ENCODE measurements around the gene GRHL3. TPM values are rescaled to one million over a fixed set of nuclear protein-coding genes. Genes with fewer than 3 reads are reported as not detected.

Gene GRHL3
- total and polyA plus RNA-seq, 10 of the 15 experiments (the other 5 are each of a cell fraction or from before 2014, with no cell fraction given): 0.07 to 0.87 (median 0.34) TPM

GRCh38 chr1:24329797-24330543 lies 10.8 kb downstream of the GRHL3 start (continued):
- no peak for TF ChIP-seq PBX3 (IDR thresholded peaks at IDR 0.05; ENCODE audit: insufficient replicate concordance, low read depth, low read length)

- ChIA-PET RAD21 (ENCODE audit: unreplicated experiment) (no interaction called here), SMC1A (ENCODE audit: uncharacterized antibody, unreplicated experiment) (interaction anchor here (1.1 kb wide), 1 partner anchor 20 kb away, joined by 3 read pairs; no protein-coding TSS in a partner anchor), CTCF (no interaction called here), POLR2A (no interaction called here)
- Histone ChIP-seq H3K4me2 (ENCODE audit: control insufficient read depth, insufficient read depth) (no peak overlapping the region), H3K79me2 (ENCODE audit: control insufficient read depth, insufficient read depth, low read length) (no peaks in the 10 kb centered on the region), H3K27ac (ENCODE audit: control insufficient read depth, insufficient read depth) (no peak overlapping the region), H2AFZ (ENCODE audit: control insufficient read depth, low read depth, low read length) (no peak overlapping the region), H3K9ac (ENCODE audit: control insufficient read depth, insufficient read depth, low read length) (no peak overlapping the region), H3K4me3 (no peak overlapping the region), H3K36me3 (ENCODE audit: control insufficient read depth in 2 of 2, insufficient read depth in 2 of 2, low read length in 1 of 2) (no peaks in the 10 kb centered on the region), H3K27me3 (replicated peaks in 1 of 2; ENCODE audit: control insufficient read depth in 2 of 2, insufficient read depth in 2 of 2, low read length in 1 of 2) (peaks cover 0 to 3% of the 10 kb centered on the region in 2 experiments; a peak in 2 of 4 replicates), H4K20me1 (ENCODE audit: control insufficient read depth, insufficient read depth) (no peaks in the 10 kb centered on the region), H3K9me3 (replicated peaks; ENCODE audit: control insufficient read depth, insufficient read depth, low read length) (no peaks in the 10 kb centered on the region; the same call in 2 of the 3 replicates), H3K4me1 (ENCODE audit: control insufficient read depth, insufficient read depth, low read length) (no peaks in the 10 kb centered on the region)
- ATAC-seq (no peak), DNase-seq (ENCODE audit: low read depth, low spot score) (no peak), FAIRE-seq (no peak)
- intact Hi-C loops (cut with micrococcal nuclease; ENCODE audit: unreplicated experiment): no loop called here
- no TSS peak for BruUV-seq (replicated peaks)
- 29% methylated on average over 7 of the region's 7 CpGs for WGBS (ENCODE audit: insufficient coverage, insufficient replicate concordance, low lambda C conversion rate, missing lambda C conversion rate)
- in situ Hi-C loops (cut with MboI): no loop called here
- TF ChIP-seq CBFB (IDR thresholded peaks at IDR 0.05; ENCODE audit: low read depth) (no peak), POLR2AphosphoS5 (IDR thresholded peaks at IDR 0.05; ENCODE audit: low read length) (no peak), KDM1A (IDR thresholded peaks at IDR 0.05; ENCODE audit: borderline replicate concordance) (no peak), ZBED1 (IDR thresholded peaks at IDR 0.05; ENCODE audit: borderline replicate concordance) (no peak), ZNF217 (IDR thresholded peaks at IDR 0.05) (no peak), TCF12 (IDR thresholded peaks at IDR 0.05; ENCODE audit: low read depth, low read length) (no peak), CREM (IDR thresholded peaks at IDR 0.05; ENCODE audit: low read depth) (no peak), NFYA (IDR thresholded peaks at IDR 0.05; ENCODE audit: borderline replicate concordance, low read depth, low read length) (no peak), IKZF2 (IDR thresholded peaks at IDR 0.05) (no peak), RAD51 (IDR thresholded peaks at IDR 0.05) (no peak), MAX (IDR thresholded peaks at IDR 0.05; ENCODE audit: low read depth, low read length) (no peak), FOXK2 (IDR thresholded peaks at IDR 0.05) (no peak), MTA3 (IDR thresholded peaks at IDR 0.05; ENCODE audit: borderline replicate concordance, low read length) (no peak)
- TF ChIP-seq, protein P1, sequence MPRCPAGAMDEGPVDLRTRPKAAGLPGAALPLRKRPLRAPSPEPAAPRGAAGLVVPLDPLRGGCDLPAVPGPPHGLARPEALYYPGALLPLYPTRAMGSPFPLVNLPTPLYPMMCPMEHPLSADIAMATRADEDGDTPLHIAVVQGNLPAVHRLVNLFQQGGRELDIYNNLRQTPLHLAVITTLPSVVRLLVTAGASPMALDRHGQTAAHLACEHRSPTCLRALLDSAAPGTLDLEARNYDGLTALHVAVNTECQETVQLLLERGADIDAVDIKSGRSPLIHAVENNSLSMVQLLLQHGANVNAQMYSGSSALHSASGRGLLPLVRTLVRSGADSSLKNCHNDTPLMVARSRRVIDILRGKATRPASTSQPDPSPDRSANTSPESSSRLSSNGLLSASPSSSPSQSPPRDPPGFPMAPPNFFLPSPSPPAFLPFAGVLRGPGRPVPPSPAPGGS (IDR thresholded peaks at IDR 0.05; ENCODE audit: borderline replicate concordance, insufficient read depth, low read depth, low read length, poor library complexity, severe bottlenecking): no peak
Observed at GRCh38 chr1:24331961-24332673, 13.0 kb downstream of the GRHL3 start.
